ENCODE measurements around the gene LSMEM2. TPM values are rescaled to one million over a fixed set of nuclear protein-coding genes. Genes with fewer than 3 reads are reported as not detected.

Gene LSMEM2
- total and polyA plus RNA-seq, 7 experiments from 2014 or later = 0.15 TPM; not detected in 6

- no peaks in the 10 kb centered on the region for H3K36me3 Mint-ChIP-seq
- no peaks in the 10 kb centered on the region for H3K4me1 ChIP-seq (ENCODE audit: control insufficient read depth in 2 of 2, insufficient read depth in 2 of 2, low read length in 2 of 2)
- H3K9me3 Mint-ChIP-seq = no peaks in the 10 kb centered on the region
- no peak overlapping the region for H3K27ac ChIP-seq (ENCODE audit: low read depth, low read length)
- H3K4me1 Mint-ChIP-seq = peaks cover 0 to 5% (median 3%) of the 10 kb centered on the region in 7 donors
- ATAC-seq = no peak
- no peaks in the 10 kb centered on the region for H3K9me3 ChIP-seq (ENCODE audit: control insufficient read depth in 2 of 3, low read length in 3 of 3)
- peaks cover 0 to 32% (median 0%) of the 10 kb centered on the region in 5 donors for H3K27me3 Mint-ChIP-seq
- ChIA-PET POLR2A (no interaction called here), CTCF (interaction anchor here (1.1 to 1.3 kb wide), 3 partner anchors 8 to 21 kb away, joined by 4 to 6 read pairs (median 4); no protein-coding TSS in a partner anchor)
- H3K27me3 ChIP-seq (ENCODE audit: control insufficient read depth in 2 of 2, insufficient read depth in 2 of 2, low read length in 2 of 2) = no peaks in the 10 kb centered on the region
- no peak overlapping the region for H3K27ac Mint-ChIP-seq
- no peak for DNase-seq
- intact Hi-C loops (cut with micrococcal nuclease) = no loop called here
- no peak overlapping the region for H3K4me3 ChIP-seq (ENCODE audit: low read length)
- H3K4me3 Mint-ChIP-seq = no peak overlapping the region
- H3K36me3 ChIP-seq (ENCODE audit: control insufficient read depth in 2 of 3, insufficient read depth in 3 of 3, low read length in 3 of 3) = no peaks in the 10 kb centered on the region
These were observed 11.5 kb upstream of the LSMEM2 start for GRCh38 chr3:50267280-50267913.

GRCh38 chr3:50268276-50268675, 10.6 kb upstream of the LSMEM2 start:
- Mint-ChIP-seq H3K9me3 (no peaks in the 10 kb centered on the region), H3K36me3 (no peaks in the 10 kb centered on the region), H3K4me1 (peaks cover 5 to 11% (median 9%) of the 10 kb centered on the region in 7 donors), H3K27me3 (peaks cover 4 to 37% (median 5%) of the 10 kb centered on the region in 5 donors), H3K4me3 (no peak overlapping the region), H3K27ac (peak overlapping the region in 1 of 9 donors; percentile 23)
- Histone ChIP-seq H3K4me3 (ENCODE audit: low read length) (no peak overlapping the region), H3K4me1 (ENCODE audit: control insufficient read depth in 2 of 2, insufficient read depth in 2 of 2, low read length in 2 of 2) (peaks cover 4% of the 10 kb centered on the region in 2 donors), H3K36me3 (ENCODE audit: control insufficient read depth in 2 of 3, insufficient read depth in 3 of 3, low read length in 3 of 3) (no peaks in the 10 kb centered on the region), H3K9me3 (ENCODE audit: control insufficient read depth in 2 of 3, low read length in 3 of 3) (no peaks in the 10 kb centered on the region), H3K27ac (ENCODE audit: low read depth, low read length) (no peak overlapping the region), H3K27me3 (ENCODE audit: control insufficient read depth in 2 of 2, insufficient read depth in 2 of 2, low read length in 2 of 2) (peaks cover 3% of the 10 kb centered on the region in 2 donors)
- DNase-seq = no peak
- intact Hi-C loops (cut with micrococcal nuclease) = no loop called here
- POLR2A ChIA-PET = no interaction called here
- no peak for ATAC-seq
- CTCF ChIA-PET = interaction anchor here (1.3 kb wide), 1 partner anchor 9 kb away, joined by 4 read pairs; no protein-coding TSS in a partner anchor

- no peak within 1 kb of the TSS for H3K4me3 Mint-ChIP-seq
- DNase-seq (no peak), ATAC-seq (no peak)
- no peak within 1 kb of the TSS for H3K4me3 ChIP-seq (ENCODE audit: low read length)
- no peaks in the 10 kb centered on the region for H3K9me3 Mint-ChIP-seq
- peak within 1 kb of the TSS in 1 of 9 donors; percentile 23 for H3K27ac Mint-ChIP-seq
- ChIA-PET CTCF (no interaction called here), POLR2A (interaction anchor here (0.9 kb wide), 1 partner anchor 18 kb away, joined by 3 read pairs; no protein-coding TSS in a partner anchor)
- peaks cover 5 to 7% of the 10 kb centered on the region in 2 donors for H3K4me1 ChIP-seq (ENCODE audit: control insufficient read depth in 2 of 2, insufficient read depth in 2 of 2, low read length in 2 of 2)
- H3K27ac ChIP-seq (ENCODE audit: low read depth, low read length) = no peak within 1 kb of the TSS
- H3K27me3 ChIP-seq (ENCODE audit: control insufficient read depth in 2 of 2, insufficient read depth in 2 of 2, low read length in 2 of 2) = peaks cover 4% of the 10 kb centered on the region in 2 donors
- peaks cover 5 to 13% (median 9%) of the 10 kb centered on the region in 7 donors for H3K4me1 Mint-ChIP-seq
- intact Hi-C loops (cut with micrococcal nuclease) = no loop called here
- H3K9me3 ChIP-seq (ENCODE audit: control insufficient read depth in 2 of 3, low read length in 3 of 3) = no peaks in the 10 kb centered on the region
- no peaks in the 10 kb centered on the region for H3K36me3 Mint-ChIP-seq
- no peaks in the 10 kb centered on the region for H3K36me3 ChIP-seq (ENCODE audit: control insufficient read depth in 2 of 3, insufficient read depth in 3 of 3, low read length in 3 of 3)
- peaks cover 4 to 38% (median 6%) of the 10 kb centered on the region in 5 donors for H3K27me3 Mint-ChIP-seq
These were observed 10.0 kb upstream of the LSMEM2 start, which contains the start of gene SEMA3B for GRCh38 chr3:50268703-50269451. Gene SEMA3B (plus strand): TSS chr3:50269147. CDS start chr3:50269241, 94 bp downstream.

GRCh38 chr3:50269460-50269859, 9.4 kb upstream of the LSMEM2 start:
- Histone ChIP-seq H3K4me3 (ENCODE audit: low read length) (no peak overlapping the region), H3K4me1 (ENCODE audit: control insufficient read depth in 2 of 2, insufficient read depth in 2 of 2, low read length in 2 of 2) (peaks cover 10 to 13% of the 10 kb centered on the region in 2 donors), H3K27me3 (ENCODE audit: control insufficient read depth in 2 of 2, insufficient read depth in 2 of 2, low read length in 2 of 2) (peaks cover 7 to 10% of the 10 kb centered on the region in 2 donors), H3K9me3 (ENCODE audit: control insufficient read depth in 2 of 3, low read length in 3 of 3) (no peaks in the 10 kb centered on the region), H3K36me3 (ENCODE audit: control insufficient read depth in 2 of 3, insufficient read depth in 3 of 3, low read length in 3 of 3) (no peaks in the 10 kb centered on the region), H3K27ac (ENCODE audit: low read depth, low read length) (no peak overlapping the region)
- peaks cover 10 to 43% (median 12%) of the 10 kb centered on the region in 5 donors for H3K27me3 Mint-ChIP-seq
- no peak overlapping the region for H3K4me3 Mint-ChIP-seq
- ChIA-PET CTCF (no interaction called here), POLR2A (interaction anchor here (0.9 kb wide), 1 partner anchor 19 kb away, joined by 3 read pairs; no protein-coding TSS in a partner anchor)
- H3K9me3 Mint-ChIP-seq = peaks cover 0 to under 1% (median 0%) of the 10 kb centered on the region in 11 donors
- DNase-seq = no peak
- no peak overlapping the region for H3K27ac Mint-ChIP-seq
- H3K36me3 Mint-ChIP-seq = no peaks in the 10 kb centered on the region
- intact Hi-C loops (cut with micrococcal nuclease) = no loop called here
- ATAC-seq = no peak
- H3K4me1 Mint-ChIP-seq = peaks cover 10 to 18% (median 12%) of the 10 kb centered on the region in 7 donors

- Histone ChIP-seq H3K27me3 (ENCODE audit: control insufficient read depth in 2 of 2, insufficient read depth in 2 of 2, low read length in 2 of 2) (peaks cover 10 to 15% of the 10 kb centered on the region in 2 donors), H3K36me3 (ENCODE audit: control insufficient read depth in 2 of 3, insufficient read depth in 3 of 3, low read length in 3 of 3) (no peaks in the 10 kb centered on the region), H3K9me3 (ENCODE audit: control insufficient read depth in 2 of 3, low read length in 3 of 3) (no peaks in the 10 kb centered on the region), H3K4me1 (ENCODE audit: control insufficient read depth in 2 of 2, insufficient read depth in 2 of 2, low read length in 2 of 2) (peaks cover 10 to 17% of the 10 kb centered on the region in 2 donors), H3K27ac (ENCODE audit: low read depth, low read length) (no peak overlapping the region), H3K4me3 (ENCODE audit: low read length) (no peak overlapping the region)
- ATAC-seq = no peak
- POLR2A ChIA-PET = interaction anchor here (0.7 to 0.9 kb wide), 2 partner anchors 20 to 55 kb away, joined by 3 read pairs; no protein-coding TSS in a partner anchor
- Mint-ChIP-seq H3K9me3 (peaks cover 0 to 2% (median 0%) of the 10 kb centered on the region in 11 donors), H3K27ac (peak overlapping the region in 1 of 9 donors; percentile 17), H3K4me1 (peaks cover 13 to 23% (median 15%) of the 10 kb centered on the region in 7 donors), H3K27me3 (peaks cover 13 to 49% (median 15%) of the 10 kb centered on the region in 5 donors), H3K4me3 (no peak overlapping the region), H3K36me3 (no peaks in the 10 kb centered on the region)
- intact Hi-C loops (cut with micrococcal nuclease) = no loop called here
- no peak for DNase-seq
- CTCF ChIA-PET = interaction anchor here (0.7 kb wide), 1 partner anchor 141 kb away, joined by 3 read pairs; no protein-coding TSS in a partner anchor
These were observed 8.9 kb upstream of the LSMEM2 start for GRCh38 chr3:50269977-50270413.

- H3K4me1 Mint-ChIP-seq = peaks cover 14 to 29% (median 20%) of the 10 kb centered on the region in 7 donors
- intact Hi-C loops (cut with micrococcal nuclease) = no loop called here
- Histone ChIP-seq H3K4me1 (ENCODE audit: control insufficient read depth in 2 of 2, insufficient read depth in 2 of 2, low read length in 2 of 2) (peaks cover 10 to 22% of the 10 kb centered on the region in 2 donors), H3K4me3 (ENCODE audit: low read length) (no peak overlapping the region), H3K9me3 (ENCODE audit: control insufficient read depth in 2 of 3, low read length in 3 of 3) (no peaks in the 10 kb centered on the region), H3K27ac (ENCODE audit: low read depth, low read length) (no peak overlapping the region), H3K27me3 (ENCODE audit: control insufficient read depth in 2 of 2, insufficient read depth in 2 of 2, low read length in 2 of 2) (peaks cover 10 to 16% of the 10 kb centered on the region in 2 donors), H3K36me3 (ENCODE audit: control insufficient read depth in 2 of 3, insufficient read depth in 3 of 3, low read length in 3 of 3) (no peaks in the 10 kb centered on the region)
- H3K36me3 Mint-ChIP-seq = no peaks in the 10 kb centered on the region
- DNase-seq = no peak
- CTCF ChIA-PET = interaction anchor here (0.7 to 5.1 kb wide), 4 partner anchors 16 to 141 kb away, joined by 3 to 47 read pairs (median 9); partner anchors contain the start of gene GNAT1
- H3K4me3 Mint-ChIP-seq = no peak overlapping the region
- ATAC-seq = no peak
- H3K27ac Mint-ChIP-seq = peak overlapping the region in 1 of 9 donors; percentile 46
- H3K27me3 Mint-ChIP-seq = peaks cover 16 to 54% (median 19%) of the 10 kb centered on the region in 5 donors
- H3K9me3 Mint-ChIP-seq = peaks cover 0 to 2% (median 0%) of the 10 kb centered on the region in 11 donors
- POLR2A ChIA-PET = interaction anchor here (0.7 kb wide), 1 partner anchor 54 kb away, joined by 3 read pairs; no protein-coding TSS in a partner anchor
These were observed 8.3 kb upstream of the LSMEM2 start for GRCh38 chr3:50270422-50271224.
